ENCODE results near the gene SPRYD4.

- TF ChIP-seq POLR2AphosphoS5 (IDR thresholded peaks at IDR 0.05) (peak; percentile 96 to 97), CTCF (IDR thresholded peaks at IDR 0.05) (peak; percentile 20 to 61 (median 50))
Measured at GRCh38 chr12:56468216-56469006, at the start of gene SPRYD4.

All from esophagus muscularis mucosa (tissue), 3 donors.